Mononuclear cell (primary cell): ENCODE data around the gene RTN1. TPM values are rescaled to one million over a fixed set of nuclear protein-coding genes. Genes with fewer than 3 reads are reported as not detected.

Experiments used
- H3K27me3 ChIP-seq: 2 replicates; pipeline ENCODE4 v1.6.0; 2011; ENCODE audit warnings: low read length, control low read depth; ENCODE audit not compliant: insufficient read depth
- H3K4me1 ChIP-seq: 2 replicates; pipeline ENCODE4 v1.5.1; 2011; ENCODE audit warnings: mild to moderate bottlenecking, low read length, control low read depth; ENCODE audit not compliant: insufficient read depth
- H3K4me3 ChIP-seq: 2 replicates; pipeline ENCODE4 v1.5.1; 2011; ENCODE audit warnings: mild to moderate bottlenecking, low read length, moderate library complexity
- H3K9me3 ChIP-seq: 2 replicates; pipeline ENCODE4 v1.5.1; 2011; ENCODE audit warnings: low read depth, mild to moderate bottlenecking, control low read depth, low read length
- total RNA-seq: library from RNA; depleted of rRNA; stranded (reverse); fragments of >200 nt; gene quantifications from one replicate; pipeline ENCODE4 v1.2.3, GENCODE V29; 2012

Gene RTN1
- total RNA-seq, 1 donor = 8.0 TPM

- Histone ChIP-seq H3K4me1 (peaks cover 17% of the 10 kb centered on the region), H3K27me3 (peaks cover 59% of the 10 kb centered on the region), H3K9me3 (no peaks in the 10 kb centered on the region), H3K4me3 (peak overlapping the region; percentile 47)
Observed at GRCh38 chr14:59869381-59870255, 958 bp downstream of the RTN1 start.

- no peaks in the 10 kb centered on the region for H3K9me3 ChIP-seq
- H3K4me1 ChIP-seq = peaks cover 22% of the 10 kb centered on the region
- H3K4me3 ChIP-seq = no peak overlapping the region
- H3K27me3 ChIP-seq = peaks cover 56% of the 10 kb centered on the region
Observed at GRCh38 chr14:59868021-59868420, 2.6 kb downstream of the RTN1 start.

GRCh38 chr14:59863806-59864525 lies 6.6 kb downstream of the RTN1 start:
- peaks cover 7% of the 10 kb centered on the region for H3K4me1 ChIP-seq
- peaks cover 26% of the 10 kb centered on the region for H3K27me3 ChIP-seq
- no peaks in the 10 kb centered on the region for H3K9me3 ChIP-seq
- H3K4me3 ChIP-seq = no peak overlapping the region

- Histone ChIP-seq H3K27me3 (peaks cover 3% of the 10 kb centered on the region), H3K4me1 (peaks cover 6% of the 10 kb centered on the region), H3K9me3 (peaks cover 5% of the 10 kb centered on the region), H3K4me3 (no peak overlapping the region)
Observed at GRCh38 chr14:59857328-59857727, 13.2 kb downstream of the RTN1 start.

DNA sequence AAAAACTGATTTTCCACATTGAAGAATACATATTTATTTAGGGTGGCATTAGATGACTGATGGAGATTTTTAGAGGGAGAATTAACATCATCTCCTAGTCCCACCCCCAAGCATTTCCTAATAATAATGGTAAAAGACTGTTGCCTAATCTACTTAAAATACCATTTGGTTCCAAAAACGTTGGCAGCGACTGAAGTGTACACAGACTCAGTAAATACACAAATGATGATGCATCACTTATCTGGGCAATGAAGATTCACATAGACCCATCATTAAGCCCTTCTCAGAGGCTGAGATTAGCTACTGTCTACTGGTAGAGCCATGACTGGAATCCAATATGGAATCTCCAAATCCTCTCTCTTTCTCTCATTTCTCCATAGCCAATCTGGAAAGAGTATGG lies 18.2 kb downstream of the RTN1 start:
- no peak overlapping the region for H3K4me3 ChIP-seq
- peaks cover 3% of the 10 kb centered on the region for H3K27me3 ChIP-seq
- peaks cover 5% of the 10 kb centered on the region for H3K9me3 ChIP-seq
- H3K4me1 ChIP-seq = peaks cover 37% of the 10 kb centered on the region

- Histone ChIP-seq H3K4me1 (peaks cover 41% of the 10 kb centered on the region), H3K9me3 (peaks cover 2% of the 10 kb centered on the region), H3K4me3 (no peak overlapping the region), H3K27me3 (no peaks in the 10 kb centered on the region)
Observed at GRCh38 chr14:59850458-59850857, 20.1 kb downstream of the RTN1 start.

DNA sequence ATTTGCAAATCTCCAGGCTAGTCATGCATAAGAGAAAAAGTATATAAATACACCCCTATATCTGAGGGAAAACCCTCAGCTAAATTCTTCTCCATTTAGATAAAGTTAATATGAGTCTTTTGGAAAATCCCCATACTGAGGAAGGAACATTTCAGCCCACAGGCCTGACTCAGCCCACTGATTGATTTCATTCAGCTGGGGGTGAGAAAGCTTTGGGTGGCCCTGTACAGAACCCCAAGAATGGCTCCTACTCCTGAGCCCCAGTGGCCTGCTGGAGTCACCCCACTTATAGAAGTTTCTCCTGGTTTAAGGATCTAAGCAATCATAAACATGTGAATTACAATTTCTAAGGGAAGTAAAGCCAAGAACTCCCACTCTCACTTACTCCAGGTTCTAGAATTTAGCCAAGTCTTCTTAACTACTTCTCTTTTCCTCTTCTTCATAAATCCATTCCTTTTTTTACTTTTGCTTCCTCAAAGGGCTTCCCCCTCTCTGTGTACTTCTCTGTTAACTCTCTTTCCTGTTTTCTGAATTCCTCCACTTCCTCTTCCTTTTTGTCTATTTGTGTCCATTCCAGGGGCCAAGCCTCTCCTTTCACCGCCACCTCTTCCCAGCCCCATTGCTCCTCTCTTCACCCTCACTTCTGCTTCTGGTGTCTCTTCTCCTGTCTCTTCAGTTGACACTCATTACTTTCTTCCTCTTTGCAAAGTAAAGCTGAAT lies 21.0 kb downstream of the RTN1 start:
- no peaks in the 10 kb centered on the region for H3K9me3 ChIP-seq
- no peaks in the 10 kb centered on the region for H3K27me3 ChIP-seq
- no peak overlapping the region for H3K4me3 ChIP-seq
- H3K4me1 ChIP-seq = peaks cover 41% of the 10 kb centered on the region

DNA sequence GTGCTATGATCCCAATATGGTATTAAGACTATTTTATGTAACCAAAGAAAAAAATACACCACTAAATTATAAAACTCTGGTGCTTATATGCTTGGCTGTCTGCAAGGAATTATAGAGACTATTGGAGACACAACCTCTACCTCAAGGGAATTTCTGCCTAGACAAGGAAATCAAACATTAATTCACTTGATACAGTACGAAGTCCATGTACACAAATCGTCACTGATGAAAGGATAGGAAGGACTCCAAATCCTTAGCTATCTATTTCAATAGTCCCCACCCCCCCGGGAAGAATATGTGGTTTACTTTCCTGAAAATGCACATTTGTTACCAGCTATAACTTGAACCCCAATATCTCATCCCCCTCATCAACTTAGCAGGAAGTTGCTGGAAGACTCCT lies 21.9 kb downstream of the RTN1 start:
- Histone ChIP-seq H3K4me1 (peaks cover 41% of the 10 kb centered on the region), H3K4me3 (no peak overlapping the region), H3K9me3 (no peaks in the 10 kb centered on the region), H3K27me3 (no peaks in the 10 kb centered on the region)

DNA sequence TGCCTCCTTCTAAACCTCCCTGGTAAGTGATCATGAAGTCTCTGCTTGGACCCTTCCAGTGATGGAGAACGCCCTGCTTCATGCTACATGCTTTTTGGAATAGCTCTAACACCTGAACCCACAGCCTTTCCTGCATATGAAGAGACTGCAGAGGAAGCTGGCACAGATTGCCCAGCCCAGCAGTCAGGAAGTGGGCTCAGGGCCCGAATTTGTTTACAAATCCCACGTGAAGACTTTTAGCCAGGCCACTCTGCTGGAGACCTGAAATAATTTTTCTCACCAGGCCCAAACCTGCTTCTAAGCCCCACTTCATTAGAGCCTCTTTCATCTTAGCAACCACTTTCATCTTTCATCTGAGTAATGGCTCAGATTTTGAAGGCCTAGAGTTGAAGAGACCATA lies 22.9 kb downstream of the RTN1 start:
- Histone ChIP-seq H3K4me3 (no peak overlapping the region), H3K4me1 (peaks cover 39% of the 10 kb centered on the region), H3K9me3 (no peaks in the 10 kb centered on the region), H3K27me3 (no peaks in the 10 kb centered on the region)

GRCh38 chr14:59846595-59846994 lies 24.0 kb downstream of the RTN1 start:
- Histone ChIP-seq H3K27me3 (no peaks in the 10 kb centered on the region), H3K9me3 (no peaks in the 10 kb centered on the region), H3K4me1 (peaks cover 32% of the 10 kb centered on the region)

GRCh38 chr14:59845245-59845644 lies 25.3 kb downstream of the RTN1 start:
- no peak overlapping the region for H3K4me3 ChIP-seq
- no peaks in the 10 kb centered on the region for H3K9me3 ChIP-seq
- peaks cover under 1% of the 10 kb centered on the region for H3K27me3 ChIP-seq
- H3K4me1 ChIP-seq = peaks cover 22% of the 10 kb centered on the region

More at GRCh38 chr14:59846595-59846994, 24.0 kb downstream of the RTN1 start:
- H3K4me3 ChIP-seq = no peak overlapping the region

- Histone ChIP-seq H3K4me3 (no peak overlapping the region), H3K9me3 (no peaks in the 10 kb centered on the region)
Observed at GRCh38 chr14:59844186-59844812, 26.3 kb downstream of the RTN1 start.

DNA sequence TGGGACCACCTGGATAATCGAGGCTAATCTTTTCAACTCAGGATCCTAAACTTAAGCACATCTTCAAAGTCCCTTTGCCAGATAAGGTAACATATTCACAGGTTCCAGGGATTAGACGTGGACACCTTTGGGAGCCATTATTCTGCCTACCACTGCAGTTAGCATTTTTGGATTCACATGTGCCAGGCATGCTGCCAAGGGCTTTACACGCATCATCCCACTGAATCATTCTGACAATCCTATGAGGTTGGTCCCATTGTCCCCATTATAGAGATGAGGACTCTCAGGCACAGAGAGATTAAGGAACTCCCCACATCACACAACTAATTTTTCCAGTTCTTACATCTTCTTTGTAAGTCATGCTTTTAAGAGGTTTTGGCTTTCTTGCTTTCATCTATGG lies 34.5 kb downstream of the RTN1 start:
- no peaks in the 10 kb centered on the region for H3K4me1 ChIP-seq
- no peak overlapping the region for H3K4me3 ChIP-seq
- H3K9me3 ChIP-seq = no peaks in the 10 kb centered on the region
- H3K27me3 ChIP-seq = peaks cover 2% of the 10 kb centered on the region

More at GRCh38 chr14:59844186-59844812, 26.3 kb downstream of the RTN1 start:
- peaks cover 18% of the 10 kb centered on the region for H3K4me1 ChIP-seq
- peaks cover 2% of the 10 kb centered on the region for H3K27me3 ChIP-seq

- Histone ChIP-seq H3K27me3 (no peaks in the 10 kb centered on the region), H3K4me3 (no peak overlapping the region), H3K9me3 (no peaks in the 10 kb centered on the region), H3K4me1 (peaks cover 18% of the 10 kb centered on the region)
Observed at GRCh38 chr14:59832653-59833294, 37.8 kb downstream of the RTN1 start.
